Measurements from ENCODE around the gene DPP9.
"Not testable (repeated sequence)": the region's sequence is repeated elsewhere in the genome, so short reads cannot be mapped to it uniquely, and the experiment has no call there.

Gene DPP9

DNA sequence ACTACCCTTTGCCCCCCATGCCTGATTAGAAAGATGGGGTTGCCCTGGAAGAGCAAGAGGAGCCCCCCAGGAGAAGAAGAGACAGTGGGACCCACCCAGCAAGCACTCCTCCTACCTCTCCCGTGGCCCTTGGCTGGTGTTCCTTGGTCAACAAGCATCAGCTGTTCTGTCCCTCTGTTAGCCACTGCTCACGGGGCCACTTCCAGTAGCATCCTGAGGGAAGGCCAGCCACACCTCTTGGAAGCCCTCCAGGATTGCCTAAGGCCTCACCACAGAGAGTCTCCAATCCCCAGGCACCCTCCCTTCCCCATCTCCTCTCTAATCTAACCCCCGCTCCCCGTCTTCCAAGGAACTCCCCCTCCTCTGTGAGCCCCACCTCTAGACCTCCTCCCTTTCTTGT is 15.1 kb upstream of the DPP9 start:
- no peak for DNase-seq (ENCODE audit: low spot score)

DNA sequence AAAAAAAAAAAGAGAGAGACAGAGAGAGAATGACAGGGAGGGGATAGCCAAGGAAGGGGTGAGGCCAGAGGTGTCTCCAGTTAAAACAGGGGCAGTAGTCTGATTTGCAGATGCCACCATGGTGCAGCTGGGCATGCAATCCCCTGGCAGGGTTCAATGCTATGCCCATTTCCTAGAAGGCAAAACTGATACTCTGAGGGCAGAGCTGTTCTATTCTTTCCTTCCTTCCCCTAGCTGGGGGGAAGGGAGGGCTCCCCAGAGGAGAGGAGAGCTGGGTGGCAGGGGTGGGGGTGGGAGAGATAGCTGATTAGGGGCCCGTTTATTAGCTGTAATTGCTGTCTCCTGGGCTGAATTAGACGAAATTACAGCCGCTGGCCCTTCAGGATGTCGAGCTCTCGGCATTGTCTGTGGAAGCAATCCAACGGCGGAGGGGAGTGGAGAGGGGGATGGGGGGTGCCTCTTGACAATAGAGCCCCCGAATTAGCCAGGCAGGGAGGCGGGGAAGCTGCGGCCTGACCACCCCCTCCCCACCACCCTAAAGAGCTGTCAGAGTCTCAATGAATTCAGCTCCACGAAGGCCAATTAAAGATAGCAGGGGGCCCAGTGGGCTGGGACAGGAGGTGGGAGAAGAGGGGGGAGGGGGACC is 14.4 kb upstream of the DPP9 start:
- DNase-seq (ENCODE audit: low spot score), result no peak

DNA sequence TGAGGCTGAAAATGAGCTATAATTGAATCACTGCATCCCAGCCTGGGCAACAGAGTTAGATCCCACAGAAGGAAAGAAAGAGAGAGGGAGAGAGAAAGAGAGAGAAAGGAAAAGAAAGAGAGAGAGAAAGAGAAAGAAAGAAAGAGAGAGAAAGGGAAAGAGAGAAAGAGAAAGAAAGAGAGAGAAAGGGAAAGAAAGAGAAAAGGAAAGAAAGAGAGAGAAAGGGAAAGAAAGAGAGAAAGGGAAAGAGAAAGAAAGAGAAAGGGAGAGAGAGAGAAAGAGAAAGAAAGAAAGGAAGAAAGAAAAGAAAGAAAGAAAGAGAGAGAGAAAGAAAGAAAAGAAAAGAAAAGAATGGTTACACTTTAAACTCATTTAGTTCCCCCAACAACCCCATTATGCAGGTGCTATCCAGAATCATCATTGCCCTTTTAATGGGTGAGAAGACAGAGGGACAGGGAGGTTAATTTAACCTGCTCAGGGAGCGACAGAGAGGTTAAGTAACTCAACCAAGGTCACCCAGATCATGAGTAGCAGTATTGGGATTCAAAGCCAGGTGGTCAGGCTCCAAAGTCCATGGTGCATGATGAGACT is 10.2 kb upstream of the DPP9 start:
- no peak for DNase-seq (ENCODE audit: low spot score)

DNA sequence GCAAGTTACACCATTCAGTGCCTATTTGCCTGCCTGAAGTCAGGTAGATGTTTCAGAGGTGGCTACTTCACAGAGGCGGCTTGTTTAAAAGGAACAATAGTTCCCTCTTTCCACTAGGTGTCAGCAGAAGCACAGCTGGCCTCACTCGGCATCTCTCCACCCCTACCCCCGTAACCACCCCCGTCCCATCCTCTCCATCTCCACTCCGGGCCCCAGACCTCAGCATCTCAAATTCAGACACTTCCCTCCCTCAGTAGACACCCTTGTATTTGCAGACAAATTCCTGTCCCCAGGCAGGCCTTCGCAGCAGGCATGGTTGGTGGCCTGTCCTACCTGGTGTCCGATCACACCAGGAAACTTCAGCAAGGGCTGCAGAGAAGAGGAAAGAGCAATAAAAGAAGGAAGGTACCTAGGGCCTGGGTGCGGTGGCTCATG is 9.1 kb upstream of the DPP9 start:
- DNase-seq (ENCODE audit: low spot score), result peak; percentile 71

DNA sequence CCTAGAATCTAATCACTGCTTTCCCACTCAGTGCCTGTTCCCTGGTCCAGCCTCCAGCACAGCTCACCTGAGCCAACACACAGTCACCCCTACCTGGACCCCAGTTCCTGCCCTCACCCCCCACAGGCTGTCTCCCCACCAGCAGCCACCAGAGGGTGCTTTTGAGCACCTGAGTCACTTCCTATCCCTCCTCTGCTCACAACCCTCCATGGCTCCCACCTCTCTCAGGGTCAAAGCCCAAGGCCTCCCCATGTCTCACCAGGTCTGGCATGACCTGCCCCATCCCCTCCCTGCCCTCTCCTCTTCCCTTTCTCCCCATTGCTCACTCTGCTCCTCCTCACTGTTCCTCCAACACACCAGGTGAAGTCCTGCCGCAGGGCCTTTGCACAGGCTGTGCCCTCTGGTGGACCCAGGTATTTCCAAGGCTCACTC is 7.1 kb upstream of the DPP9 start:
- DNase-seq (ENCODE audit: low spot score), result no peak

DNA sequence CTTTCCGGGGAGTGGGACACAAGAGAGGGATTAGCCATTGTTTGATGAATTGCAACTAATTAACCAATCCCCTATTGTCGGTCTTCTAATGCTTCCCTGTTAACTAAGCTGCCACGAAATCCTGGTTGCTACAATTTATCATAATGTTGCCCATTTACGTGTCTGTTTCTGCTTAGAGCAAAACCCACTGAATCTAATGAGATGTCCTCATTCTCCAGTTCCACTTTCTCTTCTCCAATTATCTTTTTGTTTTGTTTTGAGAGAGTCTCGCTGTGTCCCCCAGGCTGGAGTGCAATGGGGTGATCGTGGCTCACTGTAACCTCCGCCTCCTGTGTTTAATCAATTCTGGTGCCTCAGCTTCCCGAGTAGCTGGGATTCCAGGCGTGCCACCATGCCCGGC is 5.2 kb upstream of the DPP9 start:
- DNase-seq (ENCODE audit: low spot score), result no peak

DNA sequence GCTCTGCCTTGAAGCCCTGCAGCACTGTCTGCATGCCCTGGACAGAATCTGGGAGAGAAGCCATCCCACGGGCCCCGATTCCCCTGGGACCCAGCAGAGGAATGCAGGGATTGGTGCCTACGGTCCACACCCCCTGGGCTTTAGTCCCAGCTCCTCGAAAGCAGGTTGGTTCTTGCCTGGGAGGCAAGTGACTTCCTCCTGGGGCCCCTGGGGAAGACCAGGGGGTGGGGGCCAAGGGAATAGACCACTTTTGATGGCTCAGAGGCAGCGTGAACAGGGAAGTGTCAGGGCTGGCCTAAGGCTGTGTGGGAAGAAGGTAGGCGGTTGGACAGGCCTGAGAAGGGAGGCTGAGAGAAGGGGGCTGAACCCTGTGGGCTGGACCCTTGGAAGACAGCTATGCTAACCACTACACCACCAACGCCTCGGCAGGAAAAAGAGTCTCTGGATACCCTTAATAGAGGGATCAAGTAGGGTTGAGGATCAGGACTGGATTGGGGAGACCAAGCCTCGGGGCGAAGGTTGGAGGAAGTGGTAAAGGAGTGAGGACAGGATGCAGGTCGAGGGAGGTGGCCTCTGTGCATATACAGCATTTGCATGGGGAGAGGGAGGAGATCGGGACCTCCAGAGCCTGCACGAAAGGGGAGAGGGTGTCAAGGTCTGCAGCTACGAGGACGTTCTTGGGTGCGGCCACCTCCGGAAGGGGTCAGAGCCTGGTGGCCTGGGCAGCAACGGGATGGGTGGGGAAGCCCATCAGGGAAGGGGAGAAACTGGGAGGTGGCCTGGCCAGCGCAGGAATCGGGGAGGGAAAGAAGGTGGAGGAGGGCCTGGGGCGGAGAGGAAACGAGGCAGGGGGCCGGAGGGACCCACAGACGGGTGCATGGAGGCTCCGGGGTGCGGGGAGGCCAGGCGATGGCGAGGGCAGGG is 709 bp downstream of the DPP9 start:
- no peak for DNase-seq (ENCODE audit: low spot score)

DNA sequence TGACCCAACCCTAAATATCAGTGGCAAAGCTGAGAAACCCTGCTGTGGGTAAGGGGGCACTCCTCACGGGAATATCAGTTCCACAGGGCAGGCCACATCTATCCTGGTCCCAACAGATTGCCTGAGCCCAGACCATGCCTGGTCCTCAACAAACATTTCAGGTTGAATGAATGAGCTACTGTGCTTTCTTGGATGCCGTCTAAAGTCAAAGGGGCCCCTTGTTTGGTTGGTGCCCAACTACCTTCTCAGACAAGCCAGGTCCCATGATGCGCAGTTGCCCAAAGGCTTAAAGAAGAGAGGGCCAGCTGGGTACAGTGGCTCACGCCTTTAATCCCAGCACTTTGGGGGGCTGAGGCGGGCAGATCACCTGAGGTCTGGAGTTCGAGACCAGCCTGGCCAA is 2.4 kb downstream of the DPP9 start:
- DNase-seq (ENCODE audit: low spot score), result no peak

DNA sequence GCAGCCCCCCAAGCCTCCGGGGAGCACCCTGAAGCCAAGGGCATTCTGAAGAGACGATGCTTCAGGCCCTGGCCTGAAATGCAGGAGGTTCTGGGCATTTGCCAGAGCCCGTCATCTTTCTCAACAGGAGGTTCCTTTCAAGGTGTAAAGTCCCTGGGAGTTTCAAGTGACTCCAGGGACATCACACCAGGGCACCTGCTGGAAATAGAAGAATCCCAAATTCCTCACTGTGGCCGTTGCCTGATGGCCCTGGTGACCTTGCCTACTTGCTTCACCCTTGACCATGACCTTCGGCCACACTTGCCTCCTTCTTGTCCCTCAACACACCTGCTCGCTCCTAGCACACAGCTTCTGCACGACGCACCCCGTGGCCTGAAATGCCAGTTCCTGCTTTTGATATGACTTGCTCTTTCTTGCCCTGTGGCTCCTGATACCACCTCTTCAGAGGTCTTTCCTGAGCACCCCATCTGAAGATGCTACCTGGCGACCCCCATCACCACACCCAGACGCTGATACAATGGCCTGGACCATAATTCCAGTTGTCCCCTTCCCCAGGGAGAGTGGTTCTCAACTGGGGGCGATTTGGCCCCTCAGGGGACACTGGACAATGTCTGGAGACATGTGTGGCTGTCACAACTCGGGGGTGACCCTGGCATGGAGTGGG is 3.5 kb downstream of the DPP9 start:
- no peak for DNase-seq (ENCODE audit: low spot score)

DNA sequence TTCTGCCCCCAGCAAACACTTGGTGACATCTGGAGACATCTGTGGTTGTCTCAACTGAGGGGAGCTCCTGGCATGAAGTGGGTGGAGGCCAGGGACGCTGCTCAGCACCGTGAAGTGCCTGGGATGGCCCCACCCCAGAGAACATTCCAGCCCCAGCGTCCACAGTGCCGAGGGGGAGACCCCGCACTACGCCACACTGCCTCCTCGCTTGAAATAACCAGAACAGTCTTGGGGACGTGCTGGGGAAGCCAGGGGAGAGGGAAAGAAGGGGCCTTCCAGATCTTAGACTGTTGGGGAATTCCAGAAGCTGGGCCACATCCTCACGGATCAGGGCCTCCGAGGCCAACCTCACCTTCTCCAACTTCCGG is 4.2 kb downstream of the DPP9 start:
- no peak for DNase-seq (ENCODE audit: low spot score)

DNA sequence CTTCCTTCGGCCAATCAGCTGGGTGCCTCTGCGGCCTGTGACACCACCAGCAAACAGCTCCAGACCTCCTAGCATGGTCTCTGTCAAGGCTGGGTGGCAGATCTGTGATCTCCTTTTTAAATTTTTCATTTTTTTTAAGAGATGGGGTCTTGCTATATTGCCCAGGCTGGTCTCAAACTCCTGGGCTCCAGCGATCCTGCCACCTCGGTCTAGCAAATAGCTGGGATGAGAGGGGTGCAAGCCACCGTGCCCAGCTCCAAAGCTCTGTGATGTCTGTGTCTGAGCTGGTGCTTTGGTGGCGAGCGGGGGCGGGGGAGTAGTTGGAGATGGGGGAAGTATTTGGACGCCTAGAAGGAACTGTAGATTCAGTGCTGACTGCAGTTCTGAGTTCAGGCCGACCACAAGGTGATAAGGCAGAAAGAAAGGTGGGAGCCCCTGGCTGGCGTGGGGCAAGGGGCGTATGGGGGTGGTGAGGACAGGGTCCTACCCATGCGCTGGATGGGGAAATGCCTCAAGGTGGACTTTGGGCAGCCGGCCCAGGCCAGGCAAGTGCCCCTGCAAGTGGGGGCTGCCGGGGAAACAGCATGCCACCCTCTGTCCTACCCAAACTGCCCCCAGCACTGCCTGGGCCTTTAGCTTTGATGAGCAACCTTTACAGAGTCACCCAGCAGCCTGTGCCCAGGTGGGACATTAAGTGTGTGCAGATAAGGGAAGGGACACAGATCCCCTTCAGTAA is 5.5 kb downstream of the DPP9 start:
- no peak for DNase-seq (ENCODE audit: low spot score)

DNA sequence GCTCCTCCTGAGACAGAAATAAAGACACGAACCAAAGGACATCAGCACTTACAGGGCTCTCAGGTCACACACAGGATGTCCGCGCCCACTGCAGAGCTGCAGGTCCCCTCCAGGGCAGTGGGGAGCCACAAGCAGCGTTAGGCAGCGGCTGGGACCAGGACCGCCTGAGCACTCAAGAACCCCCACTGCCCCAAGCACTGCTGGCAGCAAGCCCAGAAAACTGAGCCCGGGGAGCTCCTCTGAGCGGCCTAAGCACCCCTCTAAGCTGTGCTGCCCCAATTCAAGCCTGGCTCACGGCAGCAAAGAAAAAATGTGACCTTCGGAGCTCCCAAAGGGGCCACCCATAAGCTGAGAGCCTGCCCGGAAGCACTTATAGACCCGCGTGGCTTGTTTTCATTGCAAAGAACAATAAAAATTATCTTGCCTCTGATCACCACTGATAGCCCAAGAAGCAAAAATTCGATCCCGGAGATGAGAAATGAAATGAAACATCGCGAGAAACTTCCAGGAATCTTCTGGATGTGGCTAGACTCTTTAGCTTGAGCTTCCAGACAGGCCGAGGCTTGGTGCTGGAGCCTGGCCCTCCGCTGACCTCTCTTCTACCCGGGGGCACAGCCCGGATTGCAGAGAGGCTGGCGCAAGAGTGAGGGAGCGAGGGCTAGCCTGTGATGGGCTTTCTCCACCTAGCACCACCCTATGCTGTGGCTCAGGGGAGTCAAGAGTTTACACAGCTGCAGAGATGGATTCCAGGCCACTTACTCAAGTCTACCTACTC is 6.3 kb downstream of the DPP9 start:
- DNase-seq (ENCODE audit: low spot score), result no peak

DNA sequence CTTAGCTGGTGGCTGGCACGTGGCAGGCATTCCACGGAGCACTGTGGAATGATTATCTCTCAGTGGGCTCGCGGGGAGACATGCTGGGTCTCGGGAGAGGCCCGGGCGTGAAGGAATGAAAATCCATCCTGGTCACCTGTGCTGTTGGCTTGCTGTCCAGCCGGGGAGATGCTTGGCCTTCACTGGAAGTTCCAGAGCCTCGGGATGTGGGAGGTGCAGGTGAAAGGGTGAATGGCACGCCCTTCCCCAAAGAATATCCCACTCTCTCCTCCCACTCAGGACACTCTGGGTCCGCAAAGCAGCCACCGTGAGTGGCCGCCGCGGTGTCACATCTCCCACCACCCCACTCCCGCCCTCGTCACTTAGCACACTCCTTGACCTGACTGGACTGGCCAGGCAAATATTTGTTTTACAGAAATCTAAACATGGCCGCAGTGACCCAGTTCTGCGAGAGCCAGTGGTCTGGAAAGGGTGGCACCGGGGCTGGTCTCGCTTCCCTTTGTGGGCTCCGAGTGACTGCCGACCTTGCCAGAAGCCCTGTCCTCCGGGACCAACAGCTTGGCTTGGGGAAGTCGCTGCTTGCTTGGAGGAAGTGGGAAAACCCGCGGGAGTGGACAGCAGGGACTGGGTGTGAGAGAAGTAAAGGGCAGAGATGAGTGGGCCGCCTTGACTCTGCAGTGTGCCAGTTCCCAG is 8.0 kb downstream of the DPP9 start:
- no peak for DNase-seq (ENCODE audit: low spot score)

DNA sequence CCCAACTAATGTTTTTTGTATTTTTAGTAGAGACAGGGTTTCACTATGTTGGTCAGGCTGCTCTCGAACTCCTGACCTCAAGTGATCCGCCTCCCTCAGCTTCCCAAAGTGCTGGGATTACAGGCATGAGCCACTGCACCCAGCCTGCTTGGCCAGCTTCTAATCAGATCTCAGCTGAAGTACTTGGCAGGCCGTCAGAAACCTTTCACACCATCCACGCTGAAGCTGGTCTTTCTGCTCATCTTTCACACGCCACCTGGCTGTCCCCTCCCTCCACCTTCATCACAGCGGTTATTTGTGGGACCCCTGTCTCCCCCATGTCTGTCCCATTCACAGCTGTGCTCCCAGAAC is 8.5 kb downstream of the DPP9 start:
- not testable (repeated sequence) for DNase-seq (ENCODE audit: low spot score)

DNA sequence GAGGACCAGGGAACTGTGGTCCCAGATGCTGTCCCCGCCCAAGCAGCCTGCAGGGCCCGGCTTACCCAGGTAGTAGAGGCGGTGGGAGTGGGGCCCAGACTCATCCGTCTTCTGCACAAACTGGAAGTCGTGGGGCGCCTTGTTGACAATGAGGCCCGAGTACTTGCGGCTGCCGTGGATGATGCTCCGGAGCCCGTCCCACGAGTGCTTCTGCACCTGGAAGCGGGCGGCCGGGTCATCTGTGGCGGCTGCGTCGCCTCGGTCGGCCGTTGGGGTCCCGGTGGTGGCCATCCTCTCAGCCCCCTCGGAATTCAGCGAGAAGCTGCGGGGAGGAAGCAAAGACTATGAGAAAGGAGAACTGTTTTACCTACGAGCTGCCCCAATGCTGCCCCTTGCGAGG is 9.6 kb downstream of the DPP9 start:
- no peak for DNase-seq (ENCODE audit: low spot score)

DNA sequence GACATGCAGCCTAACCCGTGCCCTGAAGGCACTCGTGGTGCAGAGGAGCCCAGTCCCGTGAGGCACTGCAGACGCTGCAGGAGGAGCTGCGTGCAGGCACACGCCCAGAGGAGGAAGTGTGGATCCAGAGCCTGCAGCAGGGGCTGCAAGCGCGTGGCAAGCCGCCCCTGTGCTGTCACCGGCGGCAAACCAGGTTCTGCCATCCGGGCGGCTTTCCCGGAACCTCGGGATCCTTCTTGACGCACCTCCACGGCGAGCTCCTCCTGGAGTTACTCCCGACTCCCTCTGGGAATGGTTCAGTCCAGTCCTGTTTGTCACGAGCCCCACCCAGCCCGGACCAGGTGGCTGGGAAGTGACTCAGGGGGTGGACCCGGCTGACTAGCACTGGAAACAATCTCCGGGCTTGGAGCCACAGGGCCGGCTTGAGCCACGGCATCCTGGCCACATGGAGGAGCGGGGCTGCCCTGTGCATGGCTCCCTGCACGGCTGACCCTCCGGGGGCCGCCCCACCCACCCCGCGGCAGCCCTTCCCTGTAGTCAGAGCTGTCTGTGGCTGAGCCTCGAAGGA is 10.2 kb downstream of the DPP9 start:
- DNase-seq (ENCODE audit: low spot score), result peak; percentile 84

DNA sequence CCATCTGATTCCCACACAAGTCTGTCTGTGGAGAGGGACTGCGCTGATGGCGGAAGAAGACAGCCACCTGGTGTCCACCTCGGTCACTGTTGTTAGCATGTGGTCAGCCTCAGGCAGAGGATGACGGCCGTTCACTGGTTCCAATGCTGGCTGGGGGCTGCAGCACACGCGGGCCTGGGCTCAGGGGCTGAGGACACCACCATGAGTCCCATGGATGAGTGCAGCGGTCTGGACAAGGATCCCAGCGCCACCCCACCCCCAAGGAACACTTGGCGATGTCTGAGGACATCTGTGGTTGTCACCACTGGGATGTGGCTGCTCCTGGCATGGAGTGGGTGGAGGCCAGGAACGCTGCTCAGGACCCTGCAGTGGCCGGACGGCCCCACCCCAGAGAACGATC is 10.9 kb downstream of the DPP9 start:
- DNase-seq (ENCODE audit: low spot score), result no peak

DNA sequence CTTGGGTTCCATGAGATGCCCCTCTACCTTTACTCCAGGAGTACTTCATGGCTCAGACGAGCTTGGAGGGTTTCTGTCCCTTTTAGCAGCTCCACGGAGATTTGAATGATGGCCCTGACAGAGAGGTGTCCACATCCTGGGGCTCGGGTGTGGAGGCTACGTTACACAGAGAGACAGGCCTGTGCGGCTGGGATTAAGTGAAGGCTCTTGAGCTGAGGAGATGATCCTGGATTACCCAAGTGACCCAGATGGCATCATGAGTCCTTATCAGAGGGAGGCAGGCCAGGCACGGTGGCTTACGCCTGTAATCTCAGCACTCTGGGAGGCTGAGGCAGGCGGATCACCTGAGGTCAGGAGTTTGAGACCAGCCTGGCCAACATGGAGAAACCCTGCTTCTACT is 12.4 kb downstream of the DPP9 start:
- no peak for DNase-seq (ENCODE audit: low spot score)

DNA sequence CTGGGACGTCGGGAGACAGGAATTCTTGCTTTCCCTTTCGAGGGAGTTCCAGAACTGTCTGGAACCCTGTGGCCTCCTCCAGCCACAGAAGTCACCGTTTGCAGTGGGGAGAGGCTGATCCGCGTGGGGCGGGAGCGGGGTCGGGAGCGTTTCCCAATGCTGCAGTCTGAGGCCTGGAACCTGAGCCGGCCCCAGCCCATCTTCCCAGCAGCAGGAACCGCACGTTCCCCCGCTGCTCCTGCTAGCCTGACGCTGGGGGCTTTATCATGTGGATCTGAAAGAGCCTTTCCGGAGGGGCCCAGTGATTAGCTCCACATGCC is 13.4 kb downstream of the DPP9 start:
- no peak for DNase-seq (ENCODE audit: low spot score)

DNA sequence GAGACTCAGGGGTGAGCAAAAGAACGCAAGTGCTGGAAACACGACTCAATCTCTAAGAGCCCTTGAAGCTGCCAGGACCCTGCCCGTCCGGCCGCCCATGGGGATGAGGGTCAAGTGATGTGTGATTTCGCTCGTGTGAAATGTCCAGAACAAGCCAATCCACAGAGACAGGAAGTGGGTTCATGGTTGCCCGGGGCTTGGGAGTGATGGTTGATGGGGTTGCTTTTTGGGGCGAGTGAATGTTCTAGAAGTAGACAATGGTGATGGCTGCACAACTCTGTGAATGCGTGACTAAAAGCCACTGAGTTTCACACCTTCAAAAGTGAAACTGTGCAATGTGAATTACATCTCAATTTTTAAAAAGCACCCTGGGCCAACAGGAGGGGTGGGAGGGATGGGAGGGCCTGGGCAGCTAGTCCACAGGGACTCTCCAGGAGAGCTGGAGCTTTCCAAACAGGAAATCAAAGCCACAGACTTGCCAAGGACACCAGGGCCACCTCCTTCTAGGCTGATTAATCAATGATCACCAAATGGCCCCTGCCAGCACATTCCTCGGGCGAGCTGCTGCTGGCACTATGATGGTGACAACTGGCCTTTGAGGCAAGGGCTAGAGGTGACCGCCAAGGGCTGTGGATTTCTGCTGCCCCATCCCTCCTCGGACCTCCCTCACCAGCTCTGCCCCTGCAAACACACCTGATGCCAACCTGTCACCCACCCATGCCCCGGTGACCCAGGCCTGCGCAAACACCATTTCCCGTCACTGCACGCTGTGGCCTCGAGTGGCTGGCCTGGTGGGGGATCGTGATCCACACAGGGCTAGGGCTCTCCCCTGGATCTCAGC is 14.0 kb downstream of the DPP9 start:
- no peak for DNase-seq (ENCODE audit: low spot score)

Data from LoVo (cell line).